GM19193 (cell line): Measurements from ENCODE around the gene PLEKHM3.

Experiments used
- POLR2A ChIP-seq: IDR thresholded peaks from 4 replicates; pipeline ENCODE4 v1.6.1; 2011; ENCODE audit not compliant: insufficient read depth, insufficient read length; ENCODE audit errors: extremely low read depth

Gene PLEKHM3

GRCh38 chr2:207782238-207783030 is 242.9 kb downstream of the PLEKHM3 start:
- TF ChIP-seq POLR2A, result no peak

- TF ChIP-seq POLR2A, result no peak
Observed at GRCh38 chr2:207779523-207779922, 245.8 kb downstream of the PLEKHM3 start.

GRCh38 chr2:207778298-207778882 is 246.9 kb downstream of the PLEKHM3 start:
- no peak for TF ChIP-seq POLR2A

DNA sequence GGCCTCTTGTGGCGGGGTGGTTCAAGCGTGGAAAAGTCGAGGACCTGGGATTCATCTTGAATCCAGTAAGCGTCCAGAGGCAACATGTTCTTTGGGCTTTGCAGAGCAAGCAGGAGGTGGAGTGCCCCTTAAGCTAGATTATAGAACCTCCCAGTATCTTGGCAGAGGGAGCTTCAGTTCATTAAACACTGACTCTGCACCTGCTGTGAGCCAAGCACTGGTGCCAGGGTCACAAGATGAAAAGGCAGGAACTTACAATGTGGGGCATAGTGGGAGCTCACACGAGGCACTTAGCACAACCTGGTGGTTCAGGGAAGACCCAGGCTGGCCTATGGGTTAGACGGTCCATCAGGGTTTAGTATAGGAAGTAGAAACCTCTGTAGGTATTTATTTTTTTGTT is 248.2 kb downstream of the PLEKHM3 start:
- no peak for TF ChIP-seq POLR2A

- TF ChIP-seq POLR2A, result no peak
Observed at GRCh38 chr2:207775473-207775872, 249.9 kb downstream of the PLEKHM3 start.

GRCh38 chr2:207772844-207773205 is 252.5 kb downstream of the PLEKHM3 start:
- TF ChIP-seq POLR2A, result no peak

GRCh38 chr2:207772081-207772843 is 253.1 kb downstream of the PLEKHM3 start:
- no peak for TF ChIP-seq POLR2A

GRCh38 chr2:207771421-207771820 is 253.9 kb downstream of the PLEKHM3 start:
- no peak for TF ChIP-seq POLR2A
